Mesothelial cell of epicardium (in vitro differentiated cells): ENCODE data around the gene GJA10. TPM values are rescaled to one million over a fixed set of nuclear protein-coding genes. Genes with fewer than 3 reads are reported as not detected.

Experiments used
- DNase-seq, 2 experiments: peaks; one replicate each; pipeline ENCODE4 v3.0.0; 2021; ENCODE audit warnings: low spot score in 2 of 2; ENCODE audit not compliant: unreplicated experiment in 2 of 2
- H3K27ac Mint-ChIP-seq: 2 replicates; pipeline ENCODE4 v1.8.0; 2021; ENCODE audit warnings: mixed read lengths
- H3K27me3 Mint-ChIP-seq: 2 replicates; pipeline ENCODE4 v1.8.0; 2021; ENCODE audit warnings: low read depth, mixed read lengths
- H3K36me3 Mint-ChIP-seq: 2 replicates; pipeline ENCODE4 v1.8.0; 2021; ENCODE audit warnings: mixed read lengths
- H3K4me1 Mint-ChIP-seq: 2 replicates; pipeline ENCODE4 v1.8.0; 2021; ENCODE audit warnings: mixed read lengths
- H3K4me3 Mint-ChIP-seq: 2 replicates; pipeline ENCODE4 v1.8.0; 2021; ENCODE audit warnings: mild to moderate bottlenecking, moderate library complexity, mixed read lengths
- H3K9me3 Mint-ChIP-seq: 2 replicates; pipeline ENCODE4 v1.8.0; 2021; ENCODE audit warnings: mixed read lengths
- total RNA-seq: library from RNA; stranded (reverse); gene quantifications from 3 replicates; pipeline ENCODE4 v1.2.1, GENCODE V29; 2021
- TF ChIP-seq, protein P1 (sequence below): fragments of 200-600 bp; sonication (generic); IDR thresholded peaks from one replicate; pipeline ENCODE4 v1.5.0; 2021; ENCODE audit warnings: antibody characterized with exemption; ENCODE audit not compliant: unreplicated experiment

GJA10 gene
- total RNA-seq, 1 donor from 2014 or later, result not detected

DNA sequence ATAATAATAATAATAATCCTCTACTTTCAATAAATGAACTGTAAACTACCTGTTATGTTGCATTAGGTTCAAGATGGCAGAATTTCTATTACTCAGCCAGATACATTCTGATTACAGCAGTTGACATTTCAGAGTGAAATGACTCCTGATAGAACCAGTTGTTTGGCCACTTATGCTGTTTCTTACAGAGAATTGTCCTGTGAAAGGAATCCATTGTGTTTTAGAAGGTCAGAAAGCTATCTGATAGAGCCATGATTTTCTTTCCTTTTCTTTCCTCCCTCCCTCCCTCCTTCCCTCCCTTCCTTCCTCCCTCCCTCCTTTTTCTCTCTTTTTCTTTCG, 16.6 kb downstream of the GJA10 start:
- Mint-ChIP-seq H3K27me3 (no peaks in the 10 kb centered on the region), H3K36me3 (no peaks in the 10 kb centered on the region), H3K4me1 (no peaks in the 10 kb centered on the region), H3K4me3 (no peak overlapping the region), H3K27ac (no peak overlapping the region), H3K9me3 (peaks cover 15% of the 10 kb centered on the region)
- TF ChIP-seq, protein P1, sequence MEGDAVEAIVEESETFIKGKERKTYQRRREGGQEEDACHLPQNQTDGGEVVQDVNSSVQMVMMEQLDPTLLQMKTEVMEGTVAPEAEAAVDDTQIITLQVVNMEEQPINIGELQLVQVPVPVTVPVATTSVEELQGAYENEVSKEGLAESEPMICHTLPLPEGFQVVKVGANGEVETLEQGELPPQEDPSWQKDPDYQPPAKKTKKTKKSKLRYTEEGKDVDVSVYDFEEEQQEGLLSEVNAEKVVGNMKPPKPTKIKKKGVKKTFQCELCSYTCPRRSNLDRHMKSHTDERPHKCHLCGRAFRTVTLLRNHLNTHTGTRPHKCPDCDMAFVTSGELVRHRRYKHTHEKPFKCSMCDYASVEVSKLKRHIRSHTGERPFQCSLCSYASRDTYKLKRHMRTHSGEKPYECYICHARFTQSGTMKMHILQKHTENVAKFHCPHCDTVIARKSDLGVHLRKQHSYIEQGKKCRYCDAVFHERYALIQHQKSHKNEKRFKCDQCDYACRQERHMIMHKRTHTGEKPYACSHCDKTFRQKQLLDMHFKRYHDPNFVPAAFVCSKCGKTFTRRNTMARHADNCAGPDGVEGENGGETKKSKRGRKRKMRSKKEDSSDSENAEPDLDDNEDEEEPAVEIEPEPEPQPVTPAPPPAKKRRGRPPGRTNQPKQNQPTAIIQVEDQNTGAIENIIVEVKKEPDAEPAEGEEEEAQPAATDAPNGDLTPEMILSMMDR, result no peak
- DNase-seq, result no peak

DNA sequence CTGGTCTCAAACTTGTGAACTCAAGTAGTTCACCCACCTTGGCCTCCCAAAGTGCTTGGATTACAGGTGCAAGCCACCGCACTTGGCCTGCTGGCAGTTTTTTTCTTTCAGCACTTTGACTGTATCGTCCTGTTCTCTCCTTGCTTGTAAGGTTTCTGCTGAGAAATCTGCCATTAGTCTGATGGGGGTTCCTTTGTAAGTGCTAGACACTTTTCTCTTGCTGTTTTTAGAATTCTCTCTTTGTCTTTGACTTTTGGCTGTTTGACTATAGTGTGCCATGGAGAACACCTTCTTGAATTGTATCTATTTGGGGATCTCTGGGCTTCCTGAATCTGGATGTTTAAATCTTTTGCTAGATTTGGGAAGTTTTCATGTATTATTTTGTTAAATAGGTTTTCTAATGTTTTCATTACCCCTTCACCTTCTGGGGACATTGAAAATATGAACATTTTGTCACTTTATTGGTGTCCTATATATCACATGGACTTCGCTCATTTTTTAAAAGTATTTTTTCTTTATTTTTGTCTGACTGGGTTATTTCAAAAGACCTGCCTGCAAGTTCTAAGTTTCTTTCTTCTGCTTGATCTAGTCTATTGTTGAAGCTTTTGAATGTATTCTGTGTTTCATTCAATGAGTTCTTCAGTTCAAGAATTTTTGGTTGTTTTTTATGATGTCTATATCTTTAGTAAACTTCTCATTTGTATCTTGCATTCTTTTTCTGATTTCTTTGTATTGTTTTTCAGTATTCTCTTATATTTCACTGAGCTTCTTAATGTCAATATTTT, 22.1 kb downstream of the GJA10 start:
- Mint-ChIP-seq H3K27me3 (no peaks in the 10 kb centered on the region), H3K4me1 (no peaks in the 10 kb centered on the region), H3K9me3 (peaks cover 19% of the 10 kb centered on the region), H3K27ac (no peak overlapping the region), H3K4me3 (no peak overlapping the region), H3K36me3 (no peaks in the 10 kb centered on the region)
- no peak for DNase-seq
- TF ChIP-seq, protein P1, result no peak

DNA sequence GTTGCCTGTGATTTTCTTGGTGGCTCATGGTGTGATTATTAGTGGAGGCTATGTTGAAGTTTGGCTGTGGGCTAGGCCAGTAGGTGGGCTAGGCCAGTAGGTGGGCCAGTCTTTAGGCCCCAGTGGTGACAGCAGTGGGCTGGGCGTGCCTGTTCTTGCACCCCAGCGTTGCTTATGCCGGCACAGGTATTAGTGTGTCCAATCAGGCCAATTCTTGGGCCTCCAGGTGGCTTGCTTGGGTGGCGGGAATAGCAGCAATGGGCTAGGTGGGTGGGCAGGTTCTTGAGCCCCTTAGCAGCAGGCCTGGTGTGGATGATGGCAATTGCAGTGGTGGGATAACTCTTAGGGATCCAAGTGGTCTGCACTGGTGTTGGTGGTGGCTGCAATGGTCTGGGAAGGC, 22.9 kb downstream of the GJA10 start:
- TF ChIP-seq, protein P1, result no peak
- no peaks in the 10 kb centered on the region for H3K4me1 Mint-ChIP-seq
- no peak overlapping the region for H3K4me3 Mint-ChIP-seq
- no peak for DNase-seq
- no peaks in the 10 kb centered on the region for H3K36me3 Mint-ChIP-seq
- no peaks in the 10 kb centered on the region for H3K27me3 Mint-ChIP-seq
- H3K9me3 Mint-ChIP-seq, result peaks cover 19% of the 10 kb centered on the region
- no peak overlapping the region for H3K27ac Mint-ChIP-seq

DNA sequence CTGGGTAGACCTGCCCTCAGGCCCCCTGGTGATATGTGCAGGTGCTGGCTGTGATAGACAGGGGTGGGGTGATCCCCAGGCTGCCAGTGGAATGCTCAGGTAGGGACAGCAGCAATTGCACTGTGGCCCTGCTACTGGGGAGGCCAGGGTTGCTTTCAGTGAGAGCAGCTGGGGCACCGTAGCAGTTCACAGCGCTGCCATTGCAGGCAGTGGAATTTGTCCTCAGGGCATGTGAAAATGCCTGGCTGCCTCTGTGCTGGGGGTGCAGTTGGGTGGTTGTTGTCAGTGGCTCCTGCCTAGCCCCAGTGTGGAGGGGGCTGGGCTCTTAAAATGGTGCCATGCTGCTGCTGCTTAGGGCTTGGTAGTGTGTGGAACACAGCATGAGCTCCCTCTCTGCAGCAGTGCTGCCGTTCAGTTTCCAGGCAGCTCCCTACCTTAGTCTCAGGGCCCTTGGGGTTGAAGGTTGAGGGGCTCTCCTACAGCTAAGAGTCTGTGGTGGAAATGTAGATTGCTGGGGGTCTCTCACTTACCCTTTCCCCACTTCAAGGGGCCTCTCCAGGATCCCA, 23.6 kb downstream of the GJA10 start:
- H3K9me3 Mint-ChIP-seq, result peaks cover 19% of the 10 kb centered on the region
- H3K4me3 Mint-ChIP-seq, result no peak overlapping the region

DNA sequence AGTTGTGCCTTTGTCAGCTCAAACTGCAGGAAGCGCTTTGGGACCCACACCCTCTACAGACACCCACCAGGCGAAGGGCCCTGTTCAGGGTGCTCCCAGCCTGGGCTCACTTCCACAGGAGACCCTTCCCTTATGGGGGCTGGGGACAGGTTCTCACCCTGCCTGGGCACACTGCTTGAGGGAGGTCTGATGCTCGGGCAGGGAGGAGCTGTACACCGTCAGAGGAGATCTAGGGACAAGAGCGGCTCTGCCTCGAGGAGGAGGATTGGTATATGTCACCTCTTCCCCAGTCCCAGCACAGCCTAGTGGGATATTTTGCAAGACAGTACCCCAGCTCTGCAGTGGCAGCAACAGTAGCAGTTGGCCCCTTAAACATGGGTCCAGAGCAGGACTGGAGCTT, 26.9 kb downstream of the GJA10 start:
- no peak overlapping the region for H3K27ac Mint-ChIP-seq
- H3K9me3 Mint-ChIP-seq, result peaks cover 11% of the 10 kb centered on the region
- no peaks in the 10 kb centered on the region for H3K4me1 Mint-ChIP-seq
- H3K36me3 Mint-ChIP-seq, result no peaks in the 10 kb centered on the region
- no peaks in the 10 kb centered on the region for H3K27me3 Mint-ChIP-seq
- no peak overlapping the region for H3K4me3 Mint-ChIP-seq
- no peak for DNase-seq
- TF ChIP-seq, protein P1, result no peak

More for the DNA sequence above, 23.6 kb downstream of the GJA10 start:
- H3K27me3 Mint-ChIP-seq, result no peaks in the 10 kb centered on the region
- H3K4me1 Mint-ChIP-seq, result no peaks in the 10 kb centered on the region
- TF ChIP-seq, protein P1, result no peak
- no peaks in the 10 kb centered on the region for H3K36me3 Mint-ChIP-seq
- DNase-seq, result no peak
- no peak overlapping the region for H3K27ac Mint-ChIP-seq
